ENCODE measurements around the gene ZNF516.
A peak's percentile ranks its signal among the peaks of the same experiment; 100 is the strongest.

ZNF516 gene

GRCh38 chr18:76420898-76421684 is 74.0 kb downstream of the ZNF516 start:
- no peak for DNase-seq

- no peak for DNase-seq
Observed at GRCh38 chr18:76419811-76420210, 75.2 kb downstream of the ZNF516 start.

GRCh38 chr18:76416911-76417310 is 78.1 kb downstream of the ZNF516 start:
- DNase-seq, result no peak

GRCh38 chr18:76414936-76415621 is 80.0 kb downstream of the ZNF516 start:
- DNase-seq, result no peak

GRCh38 chr18:76412818-76413565 is 82.0 kb downstream of the ZNF516 start:
- no peak for DNase-seq

- no peak for DNase-seq
Observed at GRCh38 chr18:76412010-76412817, 82.8 kb downstream of the ZNF516 start.

- DNase-seq, result peak; percentile 36
Observed at GRCh38 chr18:76410660-76411417, 84.2 kb downstream of the ZNF516 start.

- DNase-seq, result no peak
Observed at GRCh38 chr18:76410033-76410432, 85.0 kb downstream of the ZNF516 start.

- no peak for DNase-seq
Observed at GRCh38 chr18:76408480-76409067, 86.5 kb downstream of the ZNF516 start.

- DNase-seq, result no peak
Observed at GRCh38 chr18:76407681-76408080, 87.4 kb downstream of the ZNF516 start.

- DNase-seq, result no peak
Observed at GRCh38 chr18:76406791-76407190, 88.3 kb downstream of the ZNF516 start.

GRCh38 chr18:76405681-76406356 is 89.2 kb downstream of the ZNF516 start:
- peak; percentile 74 for DNase-seq

- DNase-seq, result no peak
Observed at GRCh38 chr18:76405280-76405679, 89.8 kb downstream of the ZNF516 start.

GRCh38 chr18:76404345-76404831 is 90.7 kb downstream of the ZNF516 start:
- no peak for DNase-seq

GRCh38 chr18:76402026-76402990 is 92.7 kb downstream of the ZNF516 start:
- no peak for DNase-seq

GRCh38 chr18:76401498-76401897 is 93.5 kb downstream of the ZNF516 start:
- no peak for DNase-seq

GRCh38 chr18:76399613-76400391 is 95.2 kb downstream of the ZNF516 start:
- DNase-seq, result no peak

- peak; percentile 80 for DNase-seq
Observed at GRCh38 chr18:76398896-76399612, 96.0 kb downstream of the ZNF516 start.

Data from stimulated activated CD4-positive, alpha-beta T cell treated with anti-CD3 and anti-CD28 coated beads, Interleukin-4, amount 100 ng/mL, for 24 hours (primary cell).